Measurements from ENCODE around the gene UBE2K. TPM values are rescaled to one million over a fixed set of nuclear protein-coding genes. Genes with fewer than 3 reads are reported as not detected.

Gene UBE2K
- total and polyA plus RNA-seq, 2 donors (not counting 1 experiment from before 2014, with no cell fraction given) = 19.3 to 51.0 TPM

- Histone ChIP-seq H3K27me3 (replicated peaks in 1 of 4; ENCODE audit: control extremely low read depth in 1 of 4, control insufficient read depth in 3 of 4, insufficient read depth in 4 of 4, low read length in 3 of 4) (no peaks in the 10 kb centered on the region), H3K9ac (ENCODE audit: low read length) (no peak overlapping the region), H3K4me3 (ENCODE audit: control extremely low read depth in 1 of 5, extremely low read depth in 1 of 5, insufficient read depth in 1 of 5, low read depth in 2 of 5, low read length in 4 of 5) (no peak overlapping the region), H3K4me2 (replicated peaks; ENCODE audit: low read depth, low read length, poor library complexity, severe bottlenecking) (no peak overlapping the region), H3K9me3 (ENCODE audit: control extremely low read depth in 1 of 3, control insufficient read depth in 2 of 3, insufficient read depth in 1 of 3, low read length in 2 of 3) (no peaks in the 10 kb centered on the region), H3K36me3 (replicated peaks in 1 of 2; ENCODE audit: control extremely low read depth in 1 of 2, control insufficient read depth in 1 of 2, extremely low read depth in 1 of 2, insufficient read depth in 2 of 2, low read length in 1 of 2) (peaks cover 8 to 24% of the 10 kb centered on the region in 2 experiments), H4K20me1 (ENCODE audit: control insufficient read depth, insufficient read depth, low read length, poor library complexity, severe bottlenecking) (peaks cover 4% of the 10 kb centered on the region), H3K27ac (ENCODE audit: low read length in 2 of 2) (no peak overlapping the region), H2AFZ (ENCODE audit: insufficient read depth, low read depth, low read length, poor library complexity, severe bottlenecking) (no peak overlapping the region), H3K4me1 (ENCODE audit: control insufficient read depth in 2 of 2, insufficient read depth in 2 of 2, low read length in 2 of 2) (peaks cover 13 to 18% of the 10 kb centered on the region in 2 donors), H3K79me2 (ENCODE audit: control insufficient read depth, insufficient read depth, low read length) (peaks cover 15% of the 10 kb centered on the region)
- H3K9me3 Mint-ChIP-seq (ENCODE audit: insufficient read depth) = no peaks in the 10 kb centered on the region
- ChIA-PET POLR2A (no interaction called here), CTCF (interaction anchor here (0.6 kb wide), 1 partner anchor 227 kb away, joined by 4 read pairs; no protein-coding TSS in a partner anchor)
- DNase-seq (no peak), ATAC-seq (ENCODE audit: low read depth) (no peak)
- H3K27me3 Mint-ChIP-seq = no peaks in the 10 kb centered on the region
- WGBS (ENCODE audit: insufficient coverage) = no CpG with 5 or more reads among the region's 3 CpGs
- no peak overlapping the region for H3K4me3 Mint-ChIP-seq
- intact Hi-C loops (cut with micrococcal nuclease) = no loop called here
- no peak overlapping the region for H3K27ac Mint-ChIP-seq
- H3K4me1 Mint-ChIP-seq = peaks cover 25% of the 10 kb centered on the region
- TF ChIP-seq CTCF (IDR thresholded peaks at IDR 0.05) = no peak
- no peak for TF ChIP-seq EZH2 (IDR thresholded peaks at IDR 0.05; ENCODE audit: borderline replicate concordance, insufficient read depth, low read depth, low read length, poor library complexity, severe bottlenecking)
Measured at GRCh38 chr4:39750216-39750615, 52.3 kb downstream of the UBE2K start.

DNA sequence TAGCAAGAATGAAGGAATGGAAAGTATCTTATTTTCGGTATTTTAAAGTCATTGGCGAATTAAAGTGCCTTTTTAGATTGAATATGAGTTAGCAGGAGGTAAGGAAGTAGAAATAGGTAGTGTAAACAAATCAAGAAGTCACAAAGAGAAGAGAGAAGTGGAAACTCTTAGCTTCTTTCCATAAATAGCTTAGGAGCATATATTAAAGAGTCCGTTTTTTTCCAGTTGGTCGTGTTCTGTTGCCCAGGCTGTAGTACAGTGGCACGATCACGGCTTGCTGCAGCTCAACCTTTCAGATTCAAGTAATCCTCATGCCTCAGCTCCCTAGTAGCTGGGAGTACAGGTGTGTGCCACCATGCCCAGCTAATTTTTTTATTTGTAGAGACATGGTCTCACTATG, 56.4 kb downstream of the UBE2K start:
- Mint-ChIP-seq H3K4me1 (peaks cover 29% of the 10 kb centered on the region), H3K4me3 (peak overlapping the region; percentile 38), H3K27me3 (no peaks in the 10 kb centered on the region), H3K9me3 (ENCODE audit: insufficient read depth) (no peaks in the 10 kb centered on the region), H3K27ac (peak overlapping the region; percentile 77)
- H3K36me3 ChIP-seq (replicated peaks in 1 of 2; ENCODE audit: control extremely low read depth in 1 of 2, control insufficient read depth in 1 of 2, extremely low read depth in 1 of 2, insufficient read depth in 2 of 2, low read length in 1 of 2) = peaks cover 10 to 22% of the 10 kb centered on the region in 2 experiments
- peak overlapping the region; percentile 49 for H3K9ac ChIP-seq (ENCODE audit: low read length)
- H3K27me3 ChIP-seq (replicated peaks in 1 of 4; ENCODE audit: control extremely low read depth in 1 of 4, control insufficient read depth in 3 of 4, insufficient read depth in 4 of 4, low read length in 3 of 4) = no peaks in the 10 kb centered on the region
- DNase-seq (peak; percentile 30), ATAC-seq (ENCODE audit: low read depth) (peak; percentile 60)
- peak overlapping the region; percentile 25 for H2AFZ ChIP-seq (ENCODE audit: insufficient read depth, low read depth, low read length, poor library complexity, severe bottlenecking)
- intact Hi-C loops (cut with micrococcal nuclease) = no loop called here
- H3K4me3 ChIP-seq (ENCODE audit: control extremely low read depth in 1 of 5, extremely low read depth in 1 of 5, insufficient read depth in 1 of 5, low read depth in 2 of 5, low read length in 4 of 5) = peak overlapping the region in 1 of 5 experiments; percentile 19
- POLR2A ChIA-PET = interaction anchor here (0.6 kb wide), 1 partner anchor 51 kb away, joined by 6 read pairs; no protein-coding TSS in a partner anchor
- CTCF ChIA-PET = interaction anchor here (0.6 to 3.2 kb wide), 2 partner anchors 221 to 285 kb away, joined by 3 to 8 read pairs; no protein-coding TSS in a partner anchor
- H3K4me2 ChIP-seq (replicated peaks; ENCODE audit: low read depth, low read length, poor library complexity, severe bottlenecking) = peak overlapping the region; percentile 49
- TF ChIP-seq EZH2 (IDR thresholded peaks at IDR 0.05; ENCODE audit: borderline replicate concordance, insufficient read depth, low read depth, low read length, poor library complexity, severe bottlenecking) = no peak
- no peak for TF ChIP-seq CTCF (IDR thresholded peaks at IDR 0.05)
- peaks cover 21% of the 10 kb centered on the region for H3K79me2 ChIP-seq (ENCODE audit: control insufficient read depth, insufficient read depth, low read length)
- peaks cover 4% of the 10 kb centered on the region for H4K20me1 ChIP-seq (ENCODE audit: control insufficient read depth, insufficient read depth, low read length, poor library complexity, severe bottlenecking)
- 40% methylated on average over 1 of the region's 6 CpGs for WGBS (ENCODE audit: insufficient coverage)
- peaks cover 13 to 18% of the 10 kb centered on the region in 2 donors for H3K4me1 ChIP-seq (ENCODE audit: control insufficient read depth in 2 of 2, insufficient read depth in 2 of 2, low read length in 2 of 2)
- no peaks in the 10 kb centered on the region for H3K9me3 ChIP-seq (ENCODE audit: control extremely low read depth in 1 of 3, control insufficient read depth in 2 of 3, insufficient read depth in 1 of 3, low read length in 2 of 3)
- peak overlapping the region; percentile 54 to 77 for H3K27ac ChIP-seq (ENCODE audit: low read length in 2 of 2)
